K562 (cell line): Measurements from ENCODE around the gene SLC1A7. TPM values are rescaled to one million over a fixed set of nuclear protein-coding genes. Genes with fewer than 3 reads are reported as not detected.
A peak's percentile ranks its signal among the peaks of the same experiment; 100 is the strongest.

ENCODE experiments used
- ATF7 ChIP-seq: fragments of 450-650 bp; IDR thresholded peaks from 2 replicates; pipeline ENCODE4 v1.7.1; 2014; ENCODE audit warnings: mild to moderate bottlenecking, moderate library complexity
- HDAC1 ChIP-seq, 2 experiments: fragments of 450-650 bp; IDR thresholded peaks; 2 replicates each; pipeline ENCODE4 v1.6.1; 2016 to 2017; ENCODE audit warnings: inconsistent platforms in 1 of 2, mild to moderate bottlenecking in 1 of 2, moderate library complexity in 1 of 2
- L3MBTL2 ChIP-seq: fragments of 450-650 bp; IDR thresholded peaks from 2 replicates; pipeline ENCODE4 v1.6.1; 2016; ENCODE audit warnings: mild to moderate bottlenecking, moderate library complexity
- NR2C2 ChIP-seq, 2 experiments: fragments of 200-800 bp in 1 of 2; sonication (Bioruptor generic) in 1 of 2; sonication (generic) in 1 of 2; formaldehyde crosslinking in 1 of 2; IDR thresholded peaks; 2 replicates each; pipeline versions ENCODE4 v1.6.1 to v1.8.0; 2016 to 2022; ENCODE audit warnings: mild to moderate bottlenecking in 1 of 2, missing compliant biosample characterization in 1 of 2, missing genetic modification characterization in 1 of 2, missing genetic modification reagents in 1 of 2
- PTRF ChIP-seq: fragments of 450-650 bp; IDR thresholded peaks from 2 replicates; pipeline ENCODE4 v1.6.1; 2016; ENCODE audit warnings: mild to moderate bottlenecking, missing genetic modification characterization, missing compliant biosample characterization
- RCOR1 ChIP-seq, 2 experiments: IDR thresholded peaks; 2 replicates each; pipeline ENCODE4 v1.6.1; 2012; ENCODE audit warnings: low read depth in 2 of 2, low read length in 2 of 2, borderline replicate concordance in 1 of 2, improper control_type of control experiment in 1 of 2
- REST ChIP-seq, 2 experiments: fragments of 450-650 bp; formaldehyde crosslinking in 1 of 2; IDR thresholded peaks; 2 replicates each; pipeline versions ENCODE4 v1.4.0 to v1.6.1; 2014 to 2020; ENCODE audit warnings: mild to moderate bottlenecking in 2 of 2, borderline replicate concordance in 1 of 2, low read depth in 1 of 2
- SMC3 ChIP-seq: conservative IDR thresholded peaks from 2 replicates; pipeline ENCODE4 v1.6.1; 2011; ENCODE audit warnings: low read depth, low read length, improper control_type of control experiment; ENCODE audit not compliant: insufficient read depth
- TEAD1 ChIP-seq, 2 experiments: fragments of 450-650 bp in 1 of 2; sonication (generic) in 1 of 2; formaldehyde crosslinking; IDR thresholded peaks; 2 replicates each; pipeline versions ENCODE4 v1.4.0 to v1.8.0; 2020 to 2022; ENCODE audit warnings: mild to moderate bottlenecking in 2 of 2, missing genetic modification reagents in 1 of 2
- TEAD2 ChIP-seq: fragments of 450-650 bp; IDR thresholded peaks from 2 replicates; pipeline ENCODE4 v1.6.1; 2016; ENCODE audit warnings: missing genetic modification characterization, control low read depth, missing compliant biosample characterization
- TEAD4 ChIP-seq, 2 experiments: sonication (generic) in 1 of 2; formaldehyde crosslinking in 1 of 2; IDR thresholded peaks; 2 replicates each; pipeline versions ENCODE4 v1.6.1 to v1.8.0; 2012 to 2022; ENCODE audit warnings: borderline replicate concordance in 1 of 2, inconsistent platforms in 1 of 2, low read length in 1 of 2, mild to moderate bottlenecking in 1 of 2, missing genetic modification reagents in 1 of 2
- THAP7 ChIP-seq: fragments of 250-450 bp; sonication (Bioruptor Pico); IDR thresholded peaks from 2 replicates; pipeline ENCODE4 v1.5.0; 2021
- ZNF24 ChIP-seq: fragments of 450-650 bp; IDR thresholded peaks from 2 replicates; pipeline ENCODE4 v1.6.1; 2016
- ZNF324 ChIP-seq: fragments of 250-450 bp; sonication (Bioruptor Pico); IDR thresholded peaks from 2 replicates; pipeline ENCODE4 v1.4.0; 2020; ENCODE audit warnings: mild to moderate bottlenecking
- polyA plus RNA-seq, 8 experiments: library from polyadenylated mRNA; depleted of rRNA in 4 of 8; stranded (reverse) in 5 of 8; unstranded in 3 of 8; fragments of >200 nt; fragmentation: Nextera tagmentation in 2 of 8; fragmentation: Illumina TruSeq in 1 of 8; extraction: Ambion mirVana in 2 of 8; extraction: Trizol in 1 of 8; gene quantifications; 2 replicates each; pipeline versions ENCODE4 v1.2.1 to v1.2.3, GENCODE V29; 2011 to 2014; ENCODE audit warnings: inconsistent platforms in 1 of 8, missing spikeins in 1 of 8
- total RNA-seq, 7 experiments: library from RNA; depleted of rRNA in 6 of 7; stranded (reverse); fragments of >200 nt in 6 of 7; fragmentation: Illumina TruSeq in 2 of 7; extraction: Trizol in 2 of 7; gene quantifications; 2 replicates each; pipeline versions ENCODE4 v1.2.1 to v1.2.3, GENCODE V29; 2011 to 2021; ENCODE audit warnings: low replicate concordance in 1 of 7
- TF ChIP-seq, protein P1 (sequence below): sonication (generic); formaldehyde crosslinking; IDR thresholded peaks from 2 replicates; pipeline ENCODE4 v1.8.0; 2022; ENCODE audit warnings: mild to moderate bottlenecking, low read depth, missing genetic modification reagents

The SLC1A7 gene
- total and polyA plus RNA-seq, 9 of the 15 experiments (the other 6 are each of a cell fraction or from before 2014, with no cell fraction given), result 0.07 TPM; not detected in 8

GRCh38 chr1:53182111-53182593 is 39.7 kb upstream of the SLC1A7 start (continued):
- peak; percentile 58; the same call in 1 of the 2 replicates for TF ChIP-seq REST (IDR thresholded peaks at IDR 0.05; ENCODE audit: borderline replicate concordance)
- TF ChIP-seq REST (CRISPR knock-in tag; IDR thresholded peaks at IDR 0.05; ENCODE audit: low read depth), result no peak
- 0 out of 2 replicates have a peak, but pooled peaks have one; percentile 34 for TF ChIP-seq NR2C2 (CRISPR knock-in tag; IDR thresholded peaks at IDR 0.05)
- TF ChIP-seq NR2C2 (tag; IDR thresholded peaks at IDR 0.05), result no peak
- TF ChIP-seq ATF7, result 0 out of 2 replicates have a peak, but pooled peaks have one; percentile 26
- peak; percentile 97 for TF ChIP-seq TEAD4 (IDR thresholded peaks at IDR 0.05; ENCODE audit: low read length)
- peak; percentile 98 for TF ChIP-seq TEAD4 (CRISPR knock-in tag; IDR thresholded peaks at IDR 0.05; ENCODE audit: borderline replicate concordance)
- TF ChIP-seq, protein P1, sequence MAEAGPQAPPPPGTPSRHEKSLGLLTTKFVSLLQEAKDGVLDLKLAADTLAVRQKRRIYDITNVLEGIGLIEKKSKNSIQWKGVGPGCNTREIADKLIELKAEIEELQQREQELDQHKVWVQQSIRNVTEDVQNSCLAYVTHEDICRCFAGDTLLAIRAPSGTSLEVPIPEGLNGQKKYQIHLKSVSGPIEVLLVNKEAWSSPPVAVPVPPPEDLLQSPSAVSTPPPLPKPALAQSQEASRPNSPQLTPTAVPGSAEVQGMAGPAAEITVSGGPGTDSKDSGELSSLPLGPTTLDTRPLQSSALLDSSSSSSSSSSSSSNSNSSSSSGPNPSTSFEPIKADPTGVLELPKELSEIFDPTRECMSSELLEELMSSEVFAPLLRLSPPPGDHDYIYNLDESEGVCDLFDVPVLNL (CRISPR knock-in tag), result no peak
- no peak for TF ChIP-seq ZNF324
- 0 out of 2 replicates have a peak, but pooled peaks have one; percentile 40 for TF ChIP-seq THAP7 (CRISPR knock-in tag)
- peak; percentile 73 for TF ChIP-seq SMC3
- TF ChIP-seq TEAD2 (tag), result peak; percentile 100
- no peak for TF ChIP-seq PTRF (tag)
- no peak for TF ChIP-seq ZNF24
- peak; percentile 100 for TF ChIP-seq TEAD1 (CRISPR knock-in tag; IDR thresholded peaks at IDR 0.05)
- 0 out of 4 replicates have a peak, but pooled peaks of 1 of the 2 experiments have one; percentile 27 for TF ChIP-seq HDAC1 (IDR thresholded peaks at IDR 0.05)
- peak; percentile 59; the same call in 1 of the 2 replicates for TF ChIP-seq L3MBTL2
- TF ChIP-seq RCOR1 (IDR thresholded peaks at IDR 0.05; ENCODE audit: borderline replicate concordance in 1 of 2, low read depth in 2 of 2, low read length in 2 of 2), result peak in 1 of 2 experiments; percentile 52; a peak in 1 of 4 replicates
